H9 (cell line): Measurements from ENCODE around the gene ZMYM3. TPM values are rescaled to one million over a fixed set of nuclear protein-coding genes. Genes with fewer than 3 reads are reported as not detected.
A peak's percentile ranks its signal among the peaks of the same experiment; 100 is the strongest.

ENCODE experiments used
- DNase-seq: peaks from one replicate; pipeline ENCODE4 v3.0.0-alpha.2; 2017
- H2AFZ ChIP-seq: one replicate; pipeline ENCODE4 v1.6.1; 2013; ENCODE audit warnings: mild to moderate bottlenecking, low read length, control low read depth, moderate library complexity
- H2AK5ac ChIP-seq: 2 replicates; pipeline ENCODE4 v1.6.1; 2013; ENCODE audit warnings: low read length, control low read depth, mixed read lengths; ENCODE audit not compliant: insufficient read length
- H2BK120ac ChIP-seq: one replicate; pipeline ENCODE4 v1.6.1; 2013; ENCODE audit warnings: low read depth, mild to moderate bottlenecking, low read length, control low read depth, inconsistent platforms; ENCODE audit not compliant: poor library complexity, severe bottlenecking
- H2BK12ac ChIP-seq: 2 replicates; pipeline ENCODE4 v1.6.1; 2013; ENCODE audit warnings: low read length, control low read depth, mixed read lengths, low read depth; ENCODE audit not compliant: insufficient read length
- H2BK15ac ChIP-seq: 2 replicates; pipeline ENCODE4 v1.6.1; 2013; ENCODE audit warnings: low read depth, low read length, control low read depth
- H2BK20ac ChIP-seq: one replicate; pipeline ENCODE4 v1.6.1; 2013; ENCODE audit warnings: low read depth, mild to moderate bottlenecking, low read length, control low read depth, inconsistent platforms; ENCODE audit not compliant: poor library complexity, severe bottlenecking
- H2BK5ac ChIP-seq: 2 replicates; pipeline ENCODE4 v1.6.1; 2013; ENCODE audit warnings: low read length, control low read depth, mixed read lengths; ENCODE audit not compliant: insufficient read length
- H3K14ac ChIP-seq: 2 replicates; pipeline ENCODE4 v1.6.1; 2013; ENCODE audit warnings: low read length, control low read depth; ENCODE audit not compliant: insufficient read depth
- H3K18ac ChIP-seq: 2 replicates; pipeline ENCODE4 v1.6.1; 2013; ENCODE audit warnings: low read depth, mild to moderate bottlenecking, mixed read lengths, low read length, control low read depth; ENCODE audit not compliant: insufficient read length
- H3K23ac ChIP-seq: 2 replicates; pipeline ENCODE4 v1.6.1; 2013; ENCODE audit warnings: low read length, control low read depth, mixed read lengths, low read depth; ENCODE audit not compliant: insufficient read length
- H3K23me2 ChIP-seq: 2 replicates; pipeline ENCODE4 v1.6.1; 2013; ENCODE audit warnings: low read depth, mild to moderate bottlenecking, mixed read lengths, low read length, control low read depth; ENCODE audit not compliant: insufficient read length, poor library complexity, severe bottlenecking
- H3K27ac ChIP-seq: 2 replicates; pipeline ENCODE4 v1.5.1; 2013; ENCODE audit warnings: low read length, control low read depth, mixed read lengths, low read depth; ENCODE audit not compliant: insufficient read length
- H3K27me3 ChIP-seq: 2 replicates; pipeline ENCODE4 v1.6.1; 2013; ENCODE audit warnings: low read length, control low read depth, inconsistent platforms; ENCODE audit not compliant: insufficient read depth
- H3K4ac ChIP-seq: 2 replicates; pipeline ENCODE4 v1.6.1; 2013; ENCODE audit warnings: low read depth, mild to moderate bottlenecking, control low read depth, inconsistent platforms, low read length, moderate library complexity
- H3K4me1 ChIP-seq: 2 replicates; pipeline ENCODE4 v1.6.1; 2013; ENCODE audit warnings: low read length, control low read depth, inconsistent platforms; ENCODE audit not compliant: insufficient read depth
- H3K4me2 ChIP-seq: 2 replicates; pipeline ENCODE4 v1.6.1; 2013; ENCODE audit warnings: low read length, control low read depth, mixed read lengths; ENCODE audit not compliant: insufficient read length, insufficient read depth
- H3K56ac ChIP-seq: 2 replicates; pipeline ENCODE4 v1.6.1; 2013; ENCODE audit warnings: low read depth, mild to moderate bottlenecking, mixed read lengths, low read length, control low read depth; ENCODE audit not compliant: insufficient read length
- H3K79me1 ChIP-seq: 2 replicates; pipeline ENCODE4 v1.6.1; 2013; ENCODE audit warnings: low read depth, mild to moderate bottlenecking, moderate library complexity, low read length, control low read depth, inconsistent platforms; ENCODE audit not compliant: insufficient read depth, poor library complexity, severe bottlenecking
- H3K79me2 ChIP-seq: 2 replicates; pipeline ENCODE4 v1.6.1; 2013; ENCODE audit warnings: low read length, control low read depth, inconsistent platforms; ENCODE audit not compliant: insufficient read depth
- H3K9ac ChIP-seq: 2 replicates; pipeline ENCODE4 v1.6.1; 2013; ENCODE audit warnings: low read length, control low read depth, mixed read lengths; ENCODE audit not compliant: insufficient read length; ENCODE audit errors: extremely low read depth
- H3K9me3 ChIP-seq: one replicate; pipeline ENCODE4 v1.6.1; 2013; ENCODE audit warnings: low read depth, low read length, inconsistent platforms; ENCODE audit not compliant: control insufficient read depth
- H3T11ph ChIP-seq: one replicate; pipeline ENCODE4 v1.6.1; 2013; ENCODE audit warnings: mild to moderate bottlenecking, low read length, control low read depth, inconsistent platforms
- H4K20me1 ChIP-seq: one replicate; pipeline ENCODE4 v1.6.1; 2013; ENCODE audit not compliant: control insufficient read depth, insufficient read length, insufficient read depth
- H4K5ac ChIP-seq: 2 replicates; pipeline ENCODE4 v1.6.1; 2013; ENCODE audit warnings: low read depth, mild to moderate bottlenecking, mixed read lengths, low read length, control low read depth; ENCODE audit not compliant: insufficient read length
- H4K8ac ChIP-seq: replicated peaks from 2 replicates; pipeline ENCODE4 v1.6.1; 2013; ENCODE audit warnings: low read length, control low read depth, mixed read lengths, low read depth; ENCODE audit not compliant: insufficient read length
- H4K91ac ChIP-seq: 2 replicates; pipeline ENCODE4 v1.6.1; 2013; ENCODE audit warnings: low read depth, mild to moderate bottlenecking, moderate library complexity, mixed read lengths, low read length, control low read depth; ENCODE audit not compliant: insufficient read length
- H3K27ac Mint-ChIP-seq, 3 experiments: 2 replicates in 2 of 3; 3 replicates in 1 of 3; pipeline ENCODE4 v1.8.0; 2020 to 2021; ENCODE audit warnings: mixed read lengths in 3 of 3, mild to moderate bottlenecking in 1 of 3, moderate library complexity in 1 of 3
- H3K27me3 Mint-ChIP-seq: 2 replicates; pipeline ENCODE4 v1.8.0; 2021; ENCODE audit warnings: low read depth, mild to moderate bottlenecking, moderate library complexity, mixed read lengths
- H3K36me3 Mint-ChIP-seq, 3 experiments: 2 replicates in 2 of 3; 3 replicates in 1 of 3; pipeline ENCODE4 v1.8.0; 2020 to 2021; ENCODE audit warnings: low read depth in 3 of 3, mixed read lengths in 3 of 3; ENCODE audit not compliant: insufficient read depth in 1 of 3
- H3K4me1 Mint-ChIP-seq, 2 experiments: 2 replicates each; pipeline ENCODE4 v1.8.0; 2020; ENCODE audit warnings: mixed read lengths in 2 of 2
- H3K4me3 Mint-ChIP-seq, 2 experiments: 2 replicates in 1 of 2; 3 replicates in 1 of 2; pipeline ENCODE4 v1.8.0; 2020 to 2021; ENCODE audit warnings: mild to moderate bottlenecking in 2 of 2, mixed read lengths in 2 of 2, moderate library complexity in 1 of 2
- H3K9me3 Mint-ChIP-seq, 2 experiments: 2 replicates in 1 of 2; 3 replicates in 1 of 2; pipeline ENCODE4 v1.8.0; 2020; ENCODE audit warnings: mild to moderate bottlenecking in 2 of 2, mixed read lengths in 2 of 2, moderate library complexity in 1 of 2
- whole genome bisulfite sequencing: extraction: QIAGEN DNeasy Blood & Tissue Kit; methylation state at CpG from one replicate; pipeline ENCODE4 v1.1.7; 2013; ENCODE audit warnings: missing lambda C conversion rate, low lambda C conversion rate, mixed read lengths; ENCODE audit not compliant: insufficient read length; ENCODE audit errors: extremely low coverage; 5-methylcytosine and 5-hydroxymethylcytosine counted together
- total RNA-seq: library from RNA; stranded (reverse); gene quantifications from 2 replicates; pipeline ENCODE4 v1.2.1, GENCODE V29; 2021
- TF ChIP-seq, protein P1 (sequence below): fragments of 200-600 bp; sonication (generic); conservative IDR thresholded peaks from 3 replicates; pipeline ENCODE4 v1.8.0; 2021; ENCODE audit warnings: antibody characterized with exemption, mild to moderate bottlenecking

The ZMYM3 gene
- total RNA-seq, 1 experiment from 2014 or later: 86.5 TPM

GRCh38 chrX:71251466-71251973, 2.4 kb downstream of the ZMYM3 start:
- no peak overlapping the region for H3K27ac ChIP-seq
- no peak overlapping the region for H3K4ac ChIP-seq
- no peaks in the 10 kb centered on the region for H3K4me1 ChIP-seq
- H2BK120ac ChIP-seq: no peak overlapping the region
- peaks cover 24% of the 10 kb centered on the region for H3K9me3 ChIP-seq
- no peak overlapping the region for H4K8ac ChIP-seq
- no peak overlapping the region for H3K56ac ChIP-seq
- Mint-ChIP-seq H3K9me3 (peaks cover 79 to 83% of the 10 kb centered on the region in 2 experiments), H3K27ac (peak overlapping the region in 1 of 3 experiments; percentile 94; a peak in 1 of 7 replicates), H3K4me3 (peak overlapping the region; percentile 93 to 95), H3K27me3 (no peaks in the 10 kb centered on the region), H3K36me3 (peaks cover 39 to 58% (median 47%) of the 10 kb centered on the region in 3 experiments), H3K4me1 (peaks cover 10 to 25% of the 10 kb centered on the region in 2 experiments)
- no peak overlapping the region for H2BK12ac ChIP-seq
- TF ChIP-seq, protein P1, sequence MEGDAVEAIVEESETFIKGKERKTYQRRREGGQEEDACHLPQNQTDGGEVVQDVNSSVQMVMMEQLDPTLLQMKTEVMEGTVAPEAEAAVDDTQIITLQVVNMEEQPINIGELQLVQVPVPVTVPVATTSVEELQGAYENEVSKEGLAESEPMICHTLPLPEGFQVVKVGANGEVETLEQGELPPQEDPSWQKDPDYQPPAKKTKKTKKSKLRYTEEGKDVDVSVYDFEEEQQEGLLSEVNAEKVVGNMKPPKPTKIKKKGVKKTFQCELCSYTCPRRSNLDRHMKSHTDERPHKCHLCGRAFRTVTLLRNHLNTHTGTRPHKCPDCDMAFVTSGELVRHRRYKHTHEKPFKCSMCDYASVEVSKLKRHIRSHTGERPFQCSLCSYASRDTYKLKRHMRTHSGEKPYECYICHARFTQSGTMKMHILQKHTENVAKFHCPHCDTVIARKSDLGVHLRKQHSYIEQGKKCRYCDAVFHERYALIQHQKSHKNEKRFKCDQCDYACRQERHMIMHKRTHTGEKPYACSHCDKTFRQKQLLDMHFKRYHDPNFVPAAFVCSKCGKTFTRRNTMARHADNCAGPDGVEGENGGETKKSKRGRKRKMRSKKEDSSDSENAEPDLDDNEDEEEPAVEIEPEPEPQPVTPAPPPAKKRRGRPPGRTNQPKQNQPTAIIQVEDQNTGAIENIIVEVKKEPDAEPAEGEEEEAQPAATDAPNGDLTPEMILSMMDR: no peak
- H3K4me2 ChIP-seq: peak overlapping the region; percentile 55
- H3K79me1 ChIP-seq: no peaks in the 10 kb centered on the region
- H3K79me2 ChIP-seq: peaks cover 2% of the 10 kb centered on the region; the same call in 1 of the 2 replicates
- H3K23ac ChIP-seq: no peak overlapping the region
- no peak for DNase-seq
- H4K5ac ChIP-seq: no peak overlapping the region
- H2BK20ac ChIP-seq: no peak overlapping the region
- no peaks in the 10 kb centered on the region for H3K27me3 ChIP-seq
- no CpG with 5 or more reads among the region's 8 CpGs for WGBS
- H2AK5ac ChIP-seq: no peak overlapping the region
- H3T11ph ChIP-seq: no peak overlapping the region
- H2BK15ac ChIP-seq: no peak overlapping the region
- H3K14ac ChIP-seq: no peak overlapping the region
- peaks cover 14% of the 10 kb centered on the region for H3K23me2 ChIP-seq
- no peaks in the 10 kb centered on the region for H4K20me1 ChIP-seq
- H2AFZ ChIP-seq: no peak overlapping the region
- H3K9ac ChIP-seq: no peak overlapping the region
- H3K18ac ChIP-seq: no peak overlapping the region
- H4K91ac ChIP-seq: no peak overlapping the region
- no peak overlapping the region for H2BK5ac ChIP-seq
